HCT116 (cell line): Measurements from ENCODE around the gene PLCH2.

Source experiments
- ELF1 ChIP-seq: IDR thresholded peaks from 2 replicates; pipeline ENCODE4 v1.6.1; 2012; ENCODE audit warnings: low read depth, borderline replicate concordance
- EZH2 ChIP-seq: fragments of 200-600 bp; sonication (generic); IDR thresholded peaks from 2 replicates; pipeline ENCODE4 v1.6.1; 2017; ENCODE audit warnings: antibody characterized with exemption, mixed run types
- EZH2phosphoT487 ChIP-seq: fragments of 200-600 bp; IDR thresholded peaks from 2 replicates; pipeline ENCODE4 v1.6.1; 2018; ENCODE audit warnings: antibody characterized with exemption, borderline replicate concordance
- JUND ChIP-seq: IDR thresholded peaks from 2 replicates; pipeline ENCODE4 v1.6.1; 2012
- POLR2A ChIP-seq: IDR thresholded peaks from 2 replicates; pipeline ENCODE4 v1.7.0; 2011; ENCODE audit warnings: borderline replicate concordance; ENCODE audit not compliant: insufficient read depth, insufficient read length; ENCODE audit errors: extremely low read depth
- POLR2AphosphoS5 ChIP-seq: IDR thresholded peaks from 2 replicates; pipeline ENCODE4 v1.6.1; 2011; ENCODE audit warnings: mild to moderate bottlenecking, low read depth, low read length, moderate library complexity
- RAD21 ChIP-seq: IDR thresholded peaks from 2 replicates; pipeline ENCODE4 v1.6.1; 2012; ENCODE audit warnings: low read depth, mild to moderate bottlenecking
- SIN3A ChIP-seq: IDR thresholded peaks from 2 replicates; pipeline ENCODE4 v1.6.1; 2012; ENCODE audit warnings: low read depth
- SP1 ChIP-seq: IDR thresholded peaks from 2 replicates; pipeline ENCODE4 v1.6.1; 2012; ENCODE audit warnings: low read depth
- YY1 ChIP-seq: IDR thresholded peaks from 2 replicates; pipeline ENCODE4 v1.6.1; 2011; ENCODE audit warnings: low read length, low read depth, moderate library complexity, mild to moderate bottlenecking; ENCODE audit not compliant: insufficient replicate concordance; ENCODE audit errors: extremely low read depth
- ZFX ChIP-seq: fragments of 450-650 bp; IDR thresholded peaks from 2 replicates; pipeline ENCODE4 v1.6.1; 2017
- ZNF274 ChIP-seq: fragments of 200-500 bp; sonication (Bioruptor generic); IDR thresholded peaks from 2 replicates; pipeline ENCODE4 v1.6.1; 2014; ENCODE audit warnings: mild to moderate bottlenecking, low read depth, low read length, inconsistent platforms
- TF ChIP-seq, protein P1 (sequence below), 3 experiments: fragments of 200-600 bp in 1 of 3; sonication (generic) in 1 of 3; IDR thresholded peaks in 2 of 3; conservative IDR thresholded peaks in 1 of 3; 2 replicates each; pipeline ENCODE4 v1.5.1; 2012 to 2017; ENCODE audit warnings: low read depth in 2 of 3, low read length in 2 of 3, antibody characterized with exemption in 1 of 3, borderline replicate concordance in 1 of 3, control low read depth in 1 of 3, mild to moderate bottlenecking in 1 of 3, mixed read lengths in 1 of 3, mixed run types in 1 of 3, moderate library complexity in 1 of 3; ENCODE audit not compliant: insufficient read depth in 1 of 3

DNA sequence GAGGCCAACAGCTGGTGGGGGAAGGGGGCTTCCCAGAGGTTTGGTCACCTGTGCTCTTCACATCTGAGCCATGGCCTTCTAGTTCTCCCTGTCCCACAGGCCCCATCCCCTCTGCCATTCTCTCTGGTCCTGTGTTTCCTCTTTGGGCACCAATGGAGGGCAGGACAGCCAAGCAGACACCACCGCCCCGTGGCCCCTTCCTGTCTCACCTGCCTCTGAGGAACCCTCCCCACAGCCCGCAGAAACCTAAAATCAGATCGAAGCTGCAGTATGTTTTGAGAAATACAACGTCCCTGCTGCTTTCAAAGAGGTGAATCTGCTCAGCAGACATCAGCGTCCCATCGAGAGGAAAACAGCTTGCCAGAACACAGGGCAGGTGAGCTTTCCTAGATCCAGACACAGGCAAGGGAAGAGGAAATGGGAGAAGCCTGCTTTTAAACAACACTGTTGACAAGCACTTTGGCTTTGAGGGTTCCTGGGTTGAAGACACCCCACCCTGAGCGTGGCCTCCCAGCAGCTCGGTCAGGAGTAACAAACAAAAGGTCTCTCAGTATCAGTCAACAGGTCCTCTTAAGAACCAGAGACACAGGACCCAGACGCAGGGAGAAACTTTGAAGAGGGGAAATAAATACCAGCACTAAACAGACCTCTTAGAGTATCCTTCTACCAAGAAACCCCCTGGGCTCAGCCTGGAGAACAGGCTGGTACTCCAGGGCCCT is 48.0 kb downstream of the PLCH2 start:
- TF ChIP-seq POLR2A (no peak), ELF1 (no peak), EZH2phosphoT487 (no peak), RAD21 (no peak), ZFX (no peak), EZH2 (no peak), YY1 (no peak), POLR2AphosphoS5 (no peak), SIN3A (no peak), SP1 (no peak), ZNF274 (no peak), JUND (no peak)
- TF ChIP-seq, protein P1, sequence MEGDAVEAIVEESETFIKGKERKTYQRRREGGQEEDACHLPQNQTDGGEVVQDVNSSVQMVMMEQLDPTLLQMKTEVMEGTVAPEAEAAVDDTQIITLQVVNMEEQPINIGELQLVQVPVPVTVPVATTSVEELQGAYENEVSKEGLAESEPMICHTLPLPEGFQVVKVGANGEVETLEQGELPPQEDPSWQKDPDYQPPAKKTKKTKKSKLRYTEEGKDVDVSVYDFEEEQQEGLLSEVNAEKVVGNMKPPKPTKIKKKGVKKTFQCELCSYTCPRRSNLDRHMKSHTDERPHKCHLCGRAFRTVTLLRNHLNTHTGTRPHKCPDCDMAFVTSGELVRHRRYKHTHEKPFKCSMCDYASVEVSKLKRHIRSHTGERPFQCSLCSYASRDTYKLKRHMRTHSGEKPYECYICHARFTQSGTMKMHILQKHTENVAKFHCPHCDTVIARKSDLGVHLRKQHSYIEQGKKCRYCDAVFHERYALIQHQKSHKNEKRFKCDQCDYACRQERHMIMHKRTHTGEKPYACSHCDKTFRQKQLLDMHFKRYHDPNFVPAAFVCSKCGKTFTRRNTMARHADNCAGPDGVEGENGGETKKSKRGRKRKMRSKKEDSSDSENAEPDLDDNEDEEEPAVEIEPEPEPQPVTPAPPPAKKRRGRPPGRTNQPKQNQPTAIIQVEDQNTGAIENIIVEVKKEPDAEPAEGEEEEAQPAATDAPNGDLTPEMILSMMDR (IDR thresholded peaks at IDR 0.05 in 2 of 3, conservative IDR thresholded peaks at IDR 0.05 in 1 of 3; ENCODE audit: borderline replicate concordance in 1 of 3, insufficient read depth in 1 of 3, low read depth in 2 of 3, low read length in 2 of 3), result no peak
